Activated CD4-positive, alpha-beta T cell treated with anti-CD3 and anti-CD28 coated beads, Interleukin-2, amount 50 U/mL, for 48 hours (primary cell): ENCODE measurements around the gene SOCS1.
A peak's percentile ranks its signal among the peaks of the same experiment; 100 is the strongest.

ENCODE experiments used
- DNase-seq, 2 experiments: peaks; one replicate each; pipeline ENCODE4 v3.0.0-alpha.2; 2020

Gene SOCS1

GRCh38 chr16:11242658-11243057 lies 13.3 kb downstream of the SOCS1 start:
- DNase-seq: no peak

DNA sequence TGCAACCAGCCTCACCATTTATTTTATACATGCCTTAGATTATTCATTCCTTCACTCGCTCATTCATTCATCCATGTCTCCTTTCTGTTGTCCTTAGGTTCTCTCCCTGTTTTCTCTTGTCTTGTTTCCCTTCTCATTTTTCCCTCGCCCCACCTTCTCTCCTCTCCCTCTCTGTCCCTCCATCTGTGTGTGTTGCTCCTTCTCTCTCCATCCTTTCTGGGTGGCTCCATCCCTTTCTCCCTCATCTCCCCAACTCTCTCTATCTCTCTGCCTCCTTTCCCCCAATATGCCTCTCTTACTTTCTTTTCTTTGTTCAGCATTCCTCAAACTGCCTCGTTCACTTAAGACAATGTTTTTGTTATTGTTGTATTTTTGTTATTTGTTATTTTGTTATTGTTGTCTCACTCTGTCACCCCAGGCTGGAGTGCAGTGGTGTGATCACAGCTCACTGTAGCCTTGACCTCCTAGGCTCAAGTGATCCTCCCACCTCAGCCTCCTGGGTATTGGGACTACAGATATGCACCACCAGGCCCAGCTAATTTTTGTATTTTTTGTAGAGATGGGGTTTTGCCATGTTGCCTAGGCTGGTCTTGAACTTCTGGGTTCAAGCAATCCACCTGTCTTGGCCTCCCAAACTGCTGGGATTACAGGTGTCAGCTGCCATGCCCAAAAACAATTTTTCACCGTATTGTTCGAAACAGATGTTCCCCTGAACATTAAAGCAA lies 14.4 kb downstream of the SOCS1 start:
- DNase-seq: no peak

DNA sequence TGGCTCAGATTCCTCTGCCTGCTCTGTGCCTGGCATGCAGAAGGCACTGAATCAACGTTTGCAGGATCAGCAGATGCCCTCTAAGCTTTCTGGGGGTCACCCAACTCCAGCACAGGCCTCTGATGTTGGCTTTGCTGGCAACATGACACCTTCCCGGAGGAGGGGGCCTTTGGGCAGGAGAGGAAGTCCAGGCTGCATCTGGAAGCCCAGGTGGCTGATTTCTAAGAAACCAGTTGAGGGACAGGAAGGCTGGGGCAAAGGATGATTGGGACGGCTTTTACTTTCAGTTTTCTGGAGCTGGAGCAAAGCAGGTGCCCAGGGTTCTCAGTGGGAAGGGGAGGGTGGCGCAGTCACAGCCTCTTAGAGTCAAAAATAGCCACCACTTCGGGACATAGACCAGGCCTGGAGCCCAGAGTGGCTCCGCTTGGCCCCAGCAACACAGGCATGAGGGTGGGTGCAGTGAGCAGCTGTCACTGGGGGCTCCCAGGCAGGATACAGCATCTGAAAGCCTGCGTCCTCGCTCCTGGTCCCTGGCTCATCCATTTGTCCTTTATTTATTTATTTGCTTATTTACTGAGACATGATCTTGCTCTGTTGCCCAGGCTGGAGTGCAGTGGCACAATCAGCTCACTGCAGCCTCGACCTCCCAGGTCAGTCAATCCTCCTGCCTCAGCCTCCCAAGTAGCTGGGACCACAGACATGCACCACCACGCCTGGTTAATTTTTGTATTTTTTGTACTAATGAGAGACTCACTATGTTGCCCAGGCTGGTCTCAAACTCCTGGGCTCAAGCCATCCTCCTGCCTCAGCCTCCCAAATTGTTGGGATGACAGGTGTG lies 15.1 kb downstream of the SOCS1 start:
- no peak for DNase-seq

- DNase-seq: no peak
Measured at GRCh38 chr16:11239644-11240632, 16.1 kb downstream of the SOCS1 start.

GRCh38 chr16:11238272-11239202 lies 17.5 kb downstream of the SOCS1 start:
- DNase-seq: no peak

DNA sequence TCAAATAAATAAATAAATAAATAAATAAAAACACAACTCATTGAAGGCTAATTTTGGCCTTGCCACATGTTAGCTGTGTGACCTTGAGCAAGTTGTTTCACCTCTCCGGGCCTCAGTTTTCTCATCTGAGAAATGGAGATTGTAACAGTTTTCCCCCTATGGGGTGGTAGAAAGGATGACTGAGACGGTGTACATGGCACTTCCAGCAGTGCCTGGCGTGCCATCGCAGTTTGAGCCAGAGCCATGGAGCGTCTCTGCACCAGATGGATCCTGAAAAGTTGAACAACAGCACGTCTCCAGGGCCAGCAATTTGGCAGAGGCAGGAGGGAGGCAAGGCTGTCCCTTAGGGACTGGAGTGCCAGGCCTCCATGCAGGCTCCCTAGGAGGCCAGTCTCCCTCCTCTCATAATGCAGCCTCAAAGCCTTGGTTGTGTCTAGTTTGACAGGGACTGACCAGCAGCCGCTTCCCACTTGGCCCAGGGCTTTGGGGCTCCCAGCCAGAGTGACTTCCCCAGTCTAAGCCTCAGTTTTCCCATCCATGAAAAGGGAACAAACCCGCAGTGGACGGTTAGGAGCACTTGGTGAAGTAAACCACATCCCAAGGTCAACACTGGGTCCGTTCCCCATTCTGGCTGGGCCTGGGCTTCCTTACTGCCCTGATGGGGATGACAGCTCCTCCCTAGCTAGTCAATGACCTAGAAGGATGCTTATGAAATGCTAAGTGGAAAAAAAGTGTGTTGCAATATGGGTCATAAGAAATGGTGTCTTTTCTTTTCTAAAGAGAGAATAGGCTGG lies 19.3 kb downstream of the SOCS1 start:
- DNase-seq: peak in 1 of 2 experiments; percentile 8

DNA sequence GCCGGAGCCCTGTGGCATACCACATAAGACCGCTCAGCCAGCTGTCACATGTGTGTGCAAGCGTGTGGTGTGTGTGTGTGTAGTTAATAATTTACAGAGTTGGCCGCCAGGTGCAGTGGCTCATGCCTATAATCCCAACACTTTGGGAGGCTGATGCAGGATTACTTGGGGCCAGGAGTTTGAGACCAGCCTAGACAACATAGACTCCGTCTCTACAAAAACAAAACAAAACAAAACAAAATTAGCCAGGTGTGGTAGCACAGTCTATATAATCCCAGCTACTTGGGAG lies 20.4 kb downstream of the SOCS1 start:
- no peak for DNase-seq

DNA sequence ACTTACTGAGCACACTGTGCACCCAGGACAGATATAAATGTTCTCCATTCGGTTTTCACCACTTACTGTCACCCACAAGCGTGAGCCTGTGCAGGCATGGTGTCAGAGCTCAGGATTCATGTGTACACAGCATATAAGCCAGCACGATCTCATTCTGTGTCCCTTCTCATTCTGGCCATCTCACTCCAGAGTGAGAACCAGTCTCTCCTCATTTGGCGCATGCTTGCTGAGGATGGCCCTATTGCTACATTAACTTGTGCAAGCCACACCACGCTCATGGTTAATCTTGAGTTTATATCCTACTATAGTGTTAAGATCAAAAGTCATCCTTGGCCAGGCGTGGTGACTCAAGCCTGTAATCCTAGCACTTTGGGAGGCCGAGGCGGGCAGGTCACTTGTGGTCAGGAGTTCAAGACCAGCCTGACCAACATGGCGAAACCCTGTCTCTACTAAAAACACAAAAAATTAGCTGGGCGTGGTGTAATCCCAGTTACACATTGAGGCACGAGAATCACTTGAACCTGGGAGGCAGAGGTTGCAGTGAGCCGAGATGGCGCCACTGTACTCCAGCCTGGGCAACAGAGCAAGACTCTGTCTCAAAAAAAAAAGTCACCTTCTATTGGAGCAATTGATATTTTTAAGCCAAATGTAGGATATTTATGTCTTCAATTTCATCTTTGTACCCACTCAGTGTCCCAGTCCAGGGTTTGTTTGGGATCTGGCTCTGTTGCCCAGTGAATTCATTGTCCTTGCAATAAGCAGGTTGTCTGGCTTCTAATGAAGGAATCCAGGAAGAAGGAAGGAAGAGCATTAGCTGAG lies 20.9 kb downstream of the SOCS1 start:
- DNase-seq: no peak

- DNase-seq: peak; percentile 86 to 90
Measured at GRCh38 chr16:11233727-11234376, 22.2 kb downstream of the SOCS1 start.

- peak; percentile 92 to 95 for DNase-seq
Measured at GRCh38 chr16:11232852-11233726, 22.9 kb downstream of the SOCS1 start.

DNA sequence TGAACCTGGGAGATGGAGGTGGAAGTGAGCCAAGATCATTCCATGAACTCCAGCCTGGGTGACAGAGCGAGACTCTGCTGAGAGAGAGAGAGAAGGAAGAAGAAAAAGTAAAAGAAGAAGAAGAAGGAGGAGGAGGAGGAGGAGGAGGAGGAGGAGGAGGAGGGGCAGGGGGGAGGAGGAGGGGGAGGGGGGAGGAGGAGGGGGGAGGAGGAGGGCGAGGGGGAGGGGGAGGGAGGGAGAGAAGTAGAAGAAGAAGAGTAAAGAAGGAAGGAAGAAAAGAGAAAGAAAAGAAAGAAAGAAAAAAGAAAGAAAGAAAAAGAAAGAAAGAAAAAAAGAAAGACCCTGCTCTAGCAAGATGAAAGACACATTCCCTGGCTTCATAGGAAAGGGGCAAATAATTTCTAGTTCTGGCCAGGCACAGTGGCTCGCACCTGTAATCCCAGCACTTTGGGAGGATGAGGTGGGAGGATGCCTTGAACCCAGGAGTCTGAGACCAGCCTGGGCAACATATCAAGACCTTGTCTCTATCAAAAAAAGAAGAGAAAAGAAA lies 23.6 kb downstream of the SOCS1 start:
- DNase-seq: no peak

GRCh38 chr16:11231367-11231970 lies 24.5 kb downstream of the SOCS1 start:
- no peak for DNase-seq

GRCh38 chr16:11229906-11230305 lies 26.1 kb downstream of the SOCS1 start:
- no peak for DNase-seq

DNA sequence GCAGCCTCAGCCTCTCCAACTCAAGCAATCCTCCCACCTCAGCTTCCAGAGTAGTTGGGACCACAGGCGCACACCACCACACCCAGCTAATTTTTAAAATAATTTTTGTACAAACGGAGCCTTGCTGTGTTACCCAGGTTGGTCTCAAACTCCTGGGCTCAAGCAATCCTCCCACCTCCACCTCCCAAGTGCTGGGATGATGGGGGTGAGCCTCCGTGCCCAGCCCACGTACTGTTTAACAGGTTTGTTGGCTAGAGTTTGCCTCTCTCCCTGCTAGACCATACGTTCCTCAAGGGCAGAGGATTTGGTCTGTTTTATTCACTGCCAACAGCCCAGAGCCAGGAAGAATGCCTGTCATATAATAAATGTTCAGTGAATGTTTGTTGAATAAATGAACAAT lies 26.6 kb downstream of the SOCS1 start:
- DNase-seq: no peak

DNA sequence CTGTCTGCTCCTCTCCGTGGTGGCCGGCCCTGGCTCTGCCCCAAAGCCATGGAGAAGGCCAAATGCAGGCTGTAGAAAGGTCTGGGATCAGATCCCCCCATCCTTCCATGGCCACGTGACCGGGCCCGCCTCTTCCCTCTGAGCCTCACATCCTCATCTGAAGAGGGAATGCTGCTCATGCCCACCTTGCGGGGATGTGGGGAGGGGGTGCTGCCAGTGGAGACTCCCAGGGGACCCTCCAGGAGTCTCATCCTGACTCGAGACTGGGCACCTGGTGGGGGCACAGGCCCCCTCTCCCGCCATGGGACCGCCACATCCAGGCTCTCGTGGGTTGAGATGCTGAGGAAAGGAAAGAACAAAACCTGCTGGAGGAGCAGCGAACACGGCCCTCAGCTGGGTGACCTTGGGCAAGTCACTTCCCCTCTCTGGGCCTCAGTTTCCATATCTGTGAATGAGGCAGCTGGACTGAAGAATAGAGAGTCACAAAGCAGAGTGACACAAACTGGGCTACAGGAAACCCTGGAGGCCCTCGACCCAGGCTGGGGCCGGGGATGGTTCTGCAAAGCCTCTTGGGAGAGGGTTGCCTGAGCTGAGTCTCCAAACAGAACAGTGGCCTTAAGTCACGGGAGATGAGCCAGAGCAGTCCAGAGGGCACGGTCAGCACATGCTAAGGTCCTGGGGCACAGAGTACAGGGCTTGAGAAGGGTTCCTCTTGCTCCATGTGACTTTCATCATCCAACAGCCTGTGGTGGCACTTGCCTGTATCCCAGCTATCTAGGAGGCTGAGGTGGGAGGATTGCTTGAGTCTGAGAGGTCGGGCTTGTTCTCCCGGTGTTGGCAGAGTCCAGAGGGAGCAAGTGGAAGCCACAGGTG lies 30.1 kb downstream of the SOCS1 start:
- peak in 1 of 2 experiments; percentile 43 for DNase-seq

- peak; percentile 82 to 88 for DNase-seq
Measured at GRCh38 chr16:11224894-11225676, 30.9 kb downstream of the SOCS1 start.
